Epithelial cell of proximal tubule (primary cell): Measurements from ENCODE around the gene MCM6. TPM values are rescaled to one million over a fixed set of nuclear protein-coding genes. Genes with fewer than 3 reads are reported as not detected.
"Not testable (repeated sequence)": the region's sequence is repeated elsewhere in the genome, so short reads cannot be mapped to it uniquely, and the experiment has no call there.

Experiments used
- DNase-seq: peaks from one replicate; pipeline ENCODE4 v3.0.0-alpha.2; 2011; ENCODE audit warnings: low read depth
- H3K4me3 ChIP-seq: 2 replicates; pipeline ENCODE4 v1.5.1; 2011; ENCODE audit warnings: low read depth, mild to moderate bottlenecking, low read length
- total RNA-seq: library from RNA; depleted of rRNA; stranded (reverse); fragments of >200 nt; gene quantifications from 2 replicates; pipeline ENCODE4 v1.2.3, GENCODE V29; 2015
- TF ChIP-seq, protein P1 (sequence below): conservative IDR thresholded peaks from 2 replicates; pipeline ENCODE4 v1.5.1; 2012; ENCODE audit warnings: low read depth, mild to moderate bottlenecking, low read length

MCM6 gene
- total RNA-seq, 1 donor from 2014 or later = 37.8 TPM

DNA sequence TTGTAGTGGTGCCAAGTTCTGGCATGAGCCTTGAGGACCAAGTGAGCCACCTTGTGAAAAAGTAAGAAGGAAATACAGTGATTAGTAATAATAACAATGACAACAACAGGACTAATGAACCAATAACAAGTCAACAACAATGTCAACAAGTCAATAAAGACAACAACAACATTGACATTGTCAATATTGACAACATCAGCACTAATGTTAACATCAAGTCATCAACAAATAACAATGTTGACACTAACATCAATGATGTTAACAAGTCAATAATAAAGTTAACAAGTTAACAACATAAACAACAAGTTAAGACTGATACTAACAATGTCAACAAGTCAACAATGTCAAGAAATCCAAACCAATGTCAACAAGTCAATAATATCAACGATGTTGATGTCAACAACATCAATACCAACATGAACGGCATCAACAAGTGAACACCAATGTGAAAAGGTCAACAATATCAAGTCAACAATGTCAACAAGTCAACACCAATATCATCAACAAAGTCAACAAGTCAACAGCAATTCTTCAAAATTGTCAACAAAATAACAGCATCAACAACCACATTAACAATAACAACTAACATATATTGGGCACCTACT lies 63.2 kb downstream of the MCM6 start:
- TF ChIP-seq, protein P1, sequence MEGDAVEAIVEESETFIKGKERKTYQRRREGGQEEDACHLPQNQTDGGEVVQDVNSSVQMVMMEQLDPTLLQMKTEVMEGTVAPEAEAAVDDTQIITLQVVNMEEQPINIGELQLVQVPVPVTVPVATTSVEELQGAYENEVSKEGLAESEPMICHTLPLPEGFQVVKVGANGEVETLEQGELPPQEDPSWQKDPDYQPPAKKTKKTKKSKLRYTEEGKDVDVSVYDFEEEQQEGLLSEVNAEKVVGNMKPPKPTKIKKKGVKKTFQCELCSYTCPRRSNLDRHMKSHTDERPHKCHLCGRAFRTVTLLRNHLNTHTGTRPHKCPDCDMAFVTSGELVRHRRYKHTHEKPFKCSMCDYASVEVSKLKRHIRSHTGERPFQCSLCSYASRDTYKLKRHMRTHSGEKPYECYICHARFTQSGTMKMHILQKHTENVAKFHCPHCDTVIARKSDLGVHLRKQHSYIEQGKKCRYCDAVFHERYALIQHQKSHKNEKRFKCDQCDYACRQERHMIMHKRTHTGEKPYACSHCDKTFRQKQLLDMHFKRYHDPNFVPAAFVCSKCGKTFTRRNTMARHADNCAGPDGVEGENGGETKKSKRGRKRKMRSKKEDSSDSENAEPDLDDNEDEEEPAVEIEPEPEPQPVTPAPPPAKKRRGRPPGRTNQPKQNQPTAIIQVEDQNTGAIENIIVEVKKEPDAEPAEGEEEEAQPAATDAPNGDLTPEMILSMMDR = no peak
- H3K4me3 ChIP-seq = no peak overlapping the region
- DNase-seq = no peak

DNA sequence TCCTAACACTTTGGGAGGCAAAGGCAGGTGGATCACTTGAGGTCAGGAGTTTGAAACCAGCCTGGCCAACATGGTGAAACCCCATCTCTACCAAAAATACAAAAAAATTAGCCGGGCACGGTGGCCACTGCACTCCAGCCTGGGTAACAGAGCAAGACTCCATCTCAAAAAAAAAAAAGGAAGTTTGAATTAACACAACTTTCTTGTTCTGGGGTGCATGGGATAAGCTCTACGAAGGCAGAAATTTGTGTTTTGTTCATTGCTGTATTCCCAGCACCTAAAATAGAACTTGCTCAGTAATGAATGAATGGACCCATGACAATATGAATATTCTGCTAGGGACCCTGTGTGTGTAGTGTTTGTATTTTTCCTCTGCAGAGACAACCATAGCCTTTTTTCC lies 68.4 kb downstream of the MCM6 start:
- DNase-seq, H3K4me3 ChIP-seq: not testable (repeated sequence)

DNA sequence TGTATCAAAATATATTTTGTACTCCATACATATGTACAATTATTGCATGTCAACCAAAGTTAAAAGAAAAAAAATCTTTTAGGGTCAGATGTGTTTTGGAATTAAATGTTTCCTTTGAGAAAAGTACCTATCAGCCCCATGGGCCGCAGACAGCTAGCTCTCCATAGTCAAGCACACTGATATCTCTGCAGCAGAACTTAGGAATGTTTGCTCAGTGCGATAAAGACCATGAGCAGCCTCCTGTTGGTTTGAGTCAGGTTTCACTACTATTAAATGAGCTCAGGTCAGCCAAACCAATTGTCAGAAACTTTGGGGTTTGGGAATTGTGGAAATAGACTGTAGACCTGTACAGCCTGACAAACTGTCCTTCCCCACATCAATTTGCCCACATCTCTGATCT lies 73.0 kb downstream of the MCM6 start:
- TF ChIP-seq, protein P1 = no peak

DNA sequence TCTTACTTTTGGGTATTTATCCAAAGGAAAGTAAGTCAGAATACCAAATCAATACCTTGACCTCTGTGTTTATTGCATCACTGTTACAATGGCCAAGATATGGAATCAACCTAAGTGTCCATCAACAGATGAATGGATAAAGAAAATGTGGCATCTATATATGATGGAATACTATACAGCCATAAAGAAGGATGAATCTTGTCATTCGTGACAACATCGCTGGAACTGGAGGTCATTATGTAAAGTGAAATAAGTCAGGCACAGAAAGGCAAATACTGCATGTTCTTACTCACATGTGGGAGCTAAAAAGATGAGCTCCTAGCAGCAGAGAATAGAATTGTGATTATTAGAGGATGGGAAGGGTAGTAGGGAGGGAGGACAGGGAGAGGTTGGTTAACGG lies 73.9 kb downstream of the MCM6 start:
- DNase-seq = no peak
- no peak overlapping the region for H3K4me3 ChIP-seq
- TF ChIP-seq, protein P1 = no peak

More for the DNA sequence above, 73.0 kb downstream of the MCM6 start:
- H3K4me3 ChIP-seq = no peak overlapping the region
- no peak for DNase-seq

DNA sequence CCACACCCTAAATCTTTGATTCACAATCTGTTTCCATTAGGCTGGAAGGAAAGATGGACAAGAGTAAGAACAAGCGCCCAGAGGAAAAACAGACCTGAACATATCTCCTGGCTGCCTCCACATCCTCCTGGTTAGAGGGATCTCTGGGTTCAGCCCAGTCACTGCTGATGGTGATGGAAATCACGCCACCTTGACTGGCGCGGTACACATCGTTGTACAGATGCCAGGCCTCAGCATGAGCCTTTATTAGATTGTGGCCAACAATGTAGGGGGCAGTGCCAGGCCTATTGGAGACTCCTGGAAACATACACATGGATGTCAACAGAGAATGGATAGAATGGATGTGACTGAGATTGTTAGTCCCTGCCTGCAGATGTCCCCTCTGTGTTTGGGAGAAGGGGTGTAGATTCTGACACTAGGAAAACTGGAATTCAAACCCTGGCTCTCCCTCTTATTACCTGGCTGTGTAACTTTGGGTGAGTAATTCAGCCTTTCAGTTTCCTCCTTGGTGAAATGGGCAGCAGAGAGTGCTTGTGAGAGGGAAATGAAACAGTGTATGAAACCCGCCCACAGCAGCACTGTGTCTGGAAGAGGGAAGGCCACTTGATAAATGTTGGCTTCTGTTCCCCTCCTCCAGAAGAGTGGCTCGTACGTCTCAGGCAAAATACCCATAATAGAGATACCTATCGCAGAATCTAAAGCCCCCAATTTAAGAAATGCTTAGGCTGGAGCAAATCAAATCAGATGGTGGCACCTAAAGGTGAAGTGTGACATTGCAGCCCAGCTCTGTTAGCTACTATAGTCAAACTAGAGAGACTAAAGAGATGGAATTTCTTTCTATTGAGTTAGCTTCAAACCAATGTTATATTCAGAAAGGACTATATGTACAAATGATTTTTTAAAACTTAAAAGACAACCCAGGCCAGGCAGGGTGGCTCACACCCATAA lies 75.5 kb downstream of the MCM6 start:
- H3K4me3 ChIP-seq = no peak overlapping the region
- TF ChIP-seq, protein P1 = no peak
- no peak for DNase-seq

DNA sequence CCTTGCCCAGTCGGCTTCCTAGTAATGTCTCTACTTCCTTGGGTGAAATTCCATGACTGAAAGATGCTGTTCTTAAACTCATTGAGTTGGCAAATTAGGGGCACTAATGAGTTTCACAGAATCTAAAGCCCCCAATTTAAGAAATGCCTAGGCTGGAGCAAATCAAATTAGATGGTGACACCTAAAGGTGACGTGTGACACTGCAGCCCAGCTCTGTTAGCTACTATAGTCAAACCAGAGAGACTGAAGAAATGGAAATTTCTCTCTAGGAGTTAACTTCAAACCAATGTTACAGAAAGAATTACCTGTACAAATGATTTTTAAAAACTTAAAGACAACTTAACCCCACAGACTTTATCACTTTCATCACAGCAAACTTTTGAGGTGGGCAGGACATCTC lies 76.5 kb downstream of the MCM6 start:
- DNase-seq = no peak
- TF ChIP-seq, protein P1 = peak; percentile 18
- H3K4me3 ChIP-seq = no peak overlapping the region

DNA sequence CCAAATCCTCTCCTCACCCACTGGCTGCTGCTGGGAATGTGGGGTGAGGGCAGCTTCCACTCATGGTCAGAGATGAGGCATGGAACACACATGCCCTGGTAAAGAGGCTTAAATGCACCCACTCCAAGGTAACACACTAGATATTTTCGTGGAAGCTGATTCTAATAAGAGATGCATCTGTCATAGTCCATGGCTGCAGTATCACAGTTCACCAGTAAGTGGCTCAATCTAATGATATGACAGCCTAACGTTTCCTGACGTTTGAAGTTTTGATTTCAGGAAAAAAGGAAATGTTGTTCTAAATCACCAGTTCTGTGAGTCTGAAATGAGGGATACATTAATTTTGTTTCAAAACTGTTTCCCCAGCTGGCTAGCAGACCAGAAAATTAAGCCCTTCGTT lies 77.5 kb downstream of the MCM6 start:
- no peak for DNase-seq

More for the DNA sequence above, 77.5 kb downstream of the MCM6 start:
- TF ChIP-seq, protein P1 = peak; percentile 53
- no peak overlapping the region for H3K4me3 ChIP-seq
